ENCODE results near the gene VPS50.
"Not testable (repeated sequence)": the region's sequence is repeated elsewhere in the genome, so short reads cannot be mapped to it uniquely, and the experiment has no call there.

The VPS50 gene

DNA sequence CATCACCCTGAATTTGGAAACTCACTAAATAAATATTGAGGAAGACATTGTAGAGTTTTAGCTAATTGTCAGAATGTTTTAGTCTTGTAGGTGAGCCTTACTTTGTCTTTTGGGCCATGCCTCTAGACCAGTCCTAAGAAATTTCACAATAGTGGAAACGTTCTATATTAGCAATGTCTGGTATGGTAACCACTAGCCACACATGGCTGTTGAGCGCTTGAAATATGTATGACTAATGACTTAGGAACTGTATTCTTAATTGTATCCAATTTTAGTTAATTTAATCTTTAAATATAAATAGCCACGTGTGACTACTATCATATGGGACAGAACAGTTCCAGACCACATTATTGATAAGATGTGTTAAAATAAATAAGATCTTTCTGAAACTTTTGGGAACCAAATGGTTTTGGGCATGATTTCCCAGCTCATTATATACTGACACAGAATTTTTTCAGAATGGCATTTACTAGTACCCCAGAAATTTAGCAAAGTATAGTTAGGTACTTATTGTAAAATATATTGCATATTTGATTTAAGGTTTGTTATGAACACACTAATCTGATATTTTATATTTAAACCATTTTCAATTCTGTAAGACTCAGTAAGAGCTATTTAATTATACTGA, 95.0 kb downstream of the VPS50 start:
- TF ChIP-seq FOXP2 (optimal IDR thresholded peaks at IDR 0.05; ENCODE audit: control extremely low read depth, extremely low read length, insufficient read depth) (no peak), POLR2AphosphoS5 (IDR thresholded peaks at IDR 0.05; ENCODE audit: borderline replicate concordance, low read depth, low read length) (no peak)
- H3K9me3 ChIP-seq (ENCODE audit: low read depth, low read length) = no peaks in the 10 kb centered on the region
- no peak overlapping the region for H3K4me3 ChIP-seq
- no peak overlapping the region for H3K9ac ChIP-seq (ENCODE audit: insufficient read length)
- no peak for DNase-seq (ENCODE audit: low read depth, low spot score)
- H3K36me3 ChIP-seq (ENCODE audit: insufficient read depth, low read length) = no peaks in the 10 kb centered on the region
- no peak overlapping the region for H3K27ac ChIP-seq

DNA sequence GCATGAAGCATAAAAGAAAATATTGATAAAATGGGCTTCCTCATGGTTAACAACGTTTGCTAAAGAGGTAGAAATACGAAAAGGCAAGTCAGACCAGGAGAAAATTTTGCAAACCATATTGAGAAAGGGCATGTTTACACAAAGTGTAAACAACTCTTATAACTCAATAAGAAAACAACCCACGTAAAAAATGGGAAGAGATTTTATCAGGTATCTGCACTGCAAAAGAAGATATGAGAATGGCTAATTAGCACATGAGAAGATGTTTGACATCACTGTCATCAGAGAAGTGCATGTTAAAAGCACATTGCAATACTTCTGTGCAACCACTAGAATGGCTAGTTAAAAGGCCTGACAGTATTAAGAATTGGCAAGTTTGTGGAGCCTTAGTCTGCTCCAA, 99.5 kb downstream of the VPS50 start:
- no peak overlapping the region for H3K4me3 ChIP-seq
- H3K36me3 ChIP-seq (ENCODE audit: insufficient read depth, low read length) = no peaks in the 10 kb centered on the region
- DNase-seq (ENCODE audit: low read depth, low spot score) = no peak
- TF ChIP-seq POLR2AphosphoS5 (IDR thresholded peaks at IDR 0.05; ENCODE audit: borderline replicate concordance, low read depth, low read length) (no peak), EZH2 (IDR thresholded peaks at IDR 0.05) (no peak), FOXP2 (optimal IDR thresholded peaks at IDR 0.05; ENCODE audit: control extremely low read depth, extremely low read length, insufficient read depth) (no peak)
- H3K27ac ChIP-seq = no peak overlapping the region
- H3K9ac ChIP-seq (ENCODE audit: insufficient read length) = no peak overlapping the region
- H3K9me3 ChIP-seq (ENCODE audit: low read depth, low read length) = no peaks in the 10 kb centered on the region

DNA sequence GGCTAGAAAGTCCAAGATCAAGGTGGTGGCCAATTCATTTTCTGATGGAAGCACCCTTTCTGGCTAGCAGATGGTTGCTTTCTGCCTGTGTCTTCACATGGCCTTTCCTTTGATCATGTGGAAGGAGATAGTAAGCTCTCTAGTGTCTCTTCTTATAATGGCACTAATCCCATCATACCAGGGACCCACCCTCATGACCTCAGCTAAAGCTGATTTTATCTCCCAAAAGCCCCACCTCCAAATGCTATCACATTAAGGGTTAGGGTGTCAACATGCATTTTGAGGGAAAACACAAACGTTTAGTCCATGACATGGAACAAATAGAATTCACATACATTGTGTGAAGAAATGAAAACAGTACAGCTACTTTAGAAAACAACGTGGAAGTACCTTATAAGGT, 100.0 kb downstream of the VPS50 start:
- Histone ChIP-seq H3K27ac (no peak overlapping the region), H3K9me3 (ENCODE audit: low read depth, low read length) (no peaks in the 10 kb centered on the region), H3K4me3 (no peak overlapping the region), H3K36me3 (ENCODE audit: insufficient read depth, low read length) (no peaks in the 10 kb centered on the region), H3K9ac (ENCODE audit: insufficient read length) (no peak overlapping the region)
- no peak for DNase-seq (ENCODE audit: low read depth, low spot score)
- TF ChIP-seq EZH2 (IDR thresholded peaks at IDR 0.05) = no peak
- no peak for TF ChIP-seq FOXP2 (optimal IDR thresholded peaks at IDR 0.05; ENCODE audit: control extremely low read depth, extremely low read length, insufficient read depth)
- no peak for TF ChIP-seq POLR2AphosphoS5 (IDR thresholded peaks at IDR 0.05; ENCODE audit: borderline replicate concordance, low read depth, low read length)

DNA sequence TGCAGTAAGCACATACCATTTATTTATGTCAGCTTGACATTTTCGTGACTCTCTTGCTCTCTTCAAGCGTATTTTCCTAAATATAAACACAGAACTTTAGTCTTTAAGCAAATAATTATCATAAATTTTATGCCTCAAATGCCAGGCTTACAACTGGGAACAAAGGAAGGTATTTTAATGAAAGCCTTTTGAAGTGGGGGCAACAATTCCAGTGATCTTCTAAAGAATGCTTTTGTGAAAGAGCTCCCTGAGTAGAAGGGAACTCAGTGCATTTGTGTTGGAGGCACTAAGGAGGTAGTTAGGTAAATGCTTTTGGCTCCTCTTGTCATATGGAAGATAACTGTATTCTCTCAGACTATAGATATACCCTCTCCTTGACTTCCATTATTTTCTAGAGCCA, 104.9 kb downstream of the VPS50 start:
- Histone ChIP-seq H3K4me3 (no peak overlapping the region), H3K27ac (no peak overlapping the region), H3K9me3 (ENCODE audit: low read depth, low read length) (no peaks in the 10 kb centered on the region), H3K36me3 (ENCODE audit: insufficient read depth, low read length) (peaks cover 13% of the 10 kb centered on the region; the same call in 1 of the 2 replicates), H3K9ac (ENCODE audit: insufficient read length) (no peak overlapping the region)
- DNase-seq (ENCODE audit: low read depth, low spot score) = no peak
- no peak for TF ChIP-seq FOXP2 (optimal IDR thresholded peaks at IDR 0.05; ENCODE audit: control extremely low read depth, extremely low read length, insufficient read depth)

DNA sequence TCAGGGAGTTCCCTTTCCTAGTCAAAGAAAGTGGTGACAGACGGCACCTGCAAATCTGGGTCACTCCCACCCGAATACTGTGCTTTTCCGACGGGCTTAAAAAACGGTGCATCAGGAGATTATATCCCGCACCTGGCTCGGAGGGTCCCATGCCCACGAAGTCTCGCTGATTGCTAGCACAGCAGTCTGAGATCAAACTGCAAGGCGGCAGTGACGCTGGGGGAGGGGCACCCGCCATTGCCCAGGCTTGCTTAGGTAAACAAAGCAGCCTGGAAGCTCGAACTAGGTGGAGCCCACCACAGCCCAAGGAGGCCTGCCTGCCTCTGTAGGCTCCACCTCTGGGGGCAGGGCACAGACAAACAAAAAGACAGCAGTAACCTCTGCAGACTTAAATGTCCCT, 110.0 kb downstream of the VPS50 start:
- not testable (repeated sequence) for DNase-seq (ENCODE audit: low read depth, low spot score); H3K9ac ChIP-seq (ENCODE audit: insufficient read length); H3K4me3 ChIP-seq; H3K9me3 ChIP-seq (ENCODE audit: low read depth, low read length); H3K27ac ChIP-seq
- peaks cover 13% of the 10 kb centered on the region; the same call in 1 of the 2 replicates for H3K36me3 ChIP-seq (ENCODE audit: insufficient read depth, low read length)

DNA sequence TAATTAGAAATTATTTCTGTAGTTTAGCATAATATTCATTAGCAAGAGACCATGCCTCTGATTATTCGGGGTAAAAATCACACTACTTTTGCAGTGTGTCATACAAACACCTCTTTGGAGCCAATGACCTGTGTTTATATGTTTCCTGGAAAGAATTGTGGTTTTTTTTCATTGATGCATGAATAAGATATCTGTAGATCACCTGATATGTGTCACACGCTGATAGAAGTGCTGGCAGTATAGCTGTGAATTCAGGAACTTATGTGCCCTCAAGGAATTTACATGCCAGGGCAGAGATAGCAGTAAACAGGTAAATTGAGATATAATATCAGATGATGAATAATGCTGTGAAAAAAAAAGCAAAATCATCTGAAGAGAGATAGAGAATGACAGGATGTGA, 118.2 kb downstream of the VPS50 start:
- H3K27ac ChIP-seq = no peak overlapping the region
- no peaks in the 10 kb centered on the region for H3K9me3 ChIP-seq (ENCODE audit: low read depth, low read length)
- H3K9ac ChIP-seq (ENCODE audit: insufficient read length) = no peak overlapping the region
- DNase-seq (ENCODE audit: low read depth, low spot score) = no peak
- no peaks in the 10 kb centered on the region for H3K36me3 ChIP-seq (ENCODE audit: insufficient read depth, low read length)
- no peak overlapping the region for H3K4me3 ChIP-seq
- TF ChIP-seq FOXP2 (optimal IDR thresholded peaks at IDR 0.05; ENCODE audit: control extremely low read depth, extremely low read length, insufficient read depth) (no peak), POLR2AphosphoS5 (IDR thresholded peaks at IDR 0.05; ENCODE audit: borderline replicate concordance, low read depth, low read length) (no peak), EZH2 (IDR thresholded peaks at IDR 0.05) (no peak)

DNA sequence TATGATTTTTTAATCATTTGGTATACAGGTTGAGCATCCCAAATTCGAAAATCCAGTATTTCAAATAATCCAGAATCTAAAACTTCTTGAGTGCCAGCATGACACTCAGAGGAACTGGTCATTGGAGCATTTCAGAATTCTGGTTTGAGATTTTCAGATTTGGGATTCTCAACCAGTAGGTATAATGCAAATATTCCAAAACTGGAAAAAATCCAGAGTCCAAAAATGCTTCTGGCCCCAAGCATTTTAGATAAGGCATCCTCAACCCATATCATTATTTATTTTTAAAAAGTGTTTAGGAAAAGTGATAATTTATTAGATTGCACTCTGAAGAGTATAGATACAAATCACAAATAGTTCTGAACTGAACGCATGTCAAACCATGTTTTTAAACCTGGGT, 120.7 kb downstream of the VPS50 start:
- Histone ChIP-seq H3K4me3 (no peak overlapping the region), H3K9ac (ENCODE audit: insufficient read length) (no peak overlapping the region), H3K27ac (no peak overlapping the region), H3K36me3 (ENCODE audit: insufficient read depth, low read length) (no peaks in the 10 kb centered on the region), H3K9me3 (ENCODE audit: low read depth, low read length) (no peaks in the 10 kb centered on the region)
- DNase-seq (ENCODE audit: low read depth, low spot score) = no peak
- no peak for TF ChIP-seq EZH2 (IDR thresholded peaks at IDR 0.05)
- no peak for TF ChIP-seq POLR2AphosphoS5 (IDR thresholded peaks at IDR 0.05; ENCODE audit: borderline replicate concordance, low read depth, low read length)
- no peak for TF ChIP-seq FOXP2 (optimal IDR thresholded peaks at IDR 0.05; ENCODE audit: control extremely low read depth, extremely low read length, insufficient read depth)

DNA sequence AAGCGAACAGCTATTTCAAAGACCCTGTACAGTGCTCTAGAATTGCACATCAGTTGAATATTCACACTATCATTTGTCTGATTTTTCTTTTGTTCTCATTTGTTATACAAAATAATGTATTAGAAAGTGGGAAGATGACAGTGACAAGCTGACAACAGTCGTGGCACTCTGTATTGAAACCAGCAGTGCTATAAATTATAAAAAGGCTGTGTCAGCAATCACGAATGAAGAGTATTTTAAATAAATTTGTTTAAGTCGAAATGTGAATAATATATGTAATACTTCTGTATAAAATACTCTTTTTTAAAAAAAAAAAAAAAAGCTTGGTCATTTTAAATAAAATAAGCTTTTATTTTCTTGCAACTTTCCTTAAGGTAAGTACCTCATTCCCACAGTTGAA, 122.6 kb downstream of the VPS50 start:
- no peak for DNase-seq (ENCODE audit: low read depth, low spot score)
- Histone ChIP-seq H3K27ac (no peak overlapping the region), H3K4me3 (no peak overlapping the region), H3K9me3 (ENCODE audit: low read depth, low read length) (no peaks in the 10 kb centered on the region), H3K36me3 (ENCODE audit: insufficient read depth, low read length) (no peaks in the 10 kb centered on the region), H3K9ac (ENCODE audit: insufficient read length) (no peak overlapping the region)
- no peak for TF ChIP-seq FOXP2 (optimal IDR thresholded peaks at IDR 0.05; ENCODE audit: control extremely low read depth, extremely low read length, insufficient read depth)
- TF ChIP-seq POLR2AphosphoS5 (IDR thresholded peaks at IDR 0.05; ENCODE audit: borderline replicate concordance, low read depth, low read length) = no peak
- TF ChIP-seq EZH2 (IDR thresholded peaks at IDR 0.05) = no peak

DNA sequence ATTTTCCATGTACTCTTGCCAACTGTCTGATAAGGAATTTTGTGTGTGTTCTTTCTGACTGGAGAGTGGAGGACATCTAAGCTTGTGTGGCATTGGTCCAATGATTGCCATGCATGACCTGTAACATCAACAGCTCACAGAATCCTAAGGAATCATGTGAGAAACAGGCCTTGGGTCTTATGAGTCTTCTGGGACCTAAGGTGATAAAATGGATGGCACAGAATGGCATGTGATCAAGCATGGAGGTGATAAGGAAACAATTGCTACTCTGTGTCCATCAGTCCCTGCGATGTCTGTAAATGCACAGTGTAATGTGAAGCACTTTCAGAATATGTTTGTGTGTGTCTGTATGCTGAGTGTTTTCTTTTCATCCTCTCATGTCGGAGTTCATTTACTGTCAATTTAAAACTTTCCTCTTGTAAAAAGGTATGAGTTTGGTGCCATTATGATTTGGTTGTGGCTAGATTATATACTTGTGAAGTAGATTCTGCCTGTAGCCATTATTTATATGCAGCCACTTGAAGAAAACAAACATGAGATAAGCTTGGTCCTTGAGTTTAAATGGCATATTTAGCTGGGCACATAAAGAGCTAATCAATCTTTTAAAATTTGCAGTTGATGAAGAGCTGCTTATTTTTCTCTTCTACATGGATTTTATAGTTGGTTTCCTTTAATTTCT, 127.5 kb downstream of the VPS50 start:
- Histone ChIP-seq H3K36me3 (ENCODE audit: insufficient read depth, low read length) (no peaks in the 10 kb centered on the region), H3K9ac (ENCODE audit: insufficient read length) (no peak overlapping the region), H3K4me3 (no peak overlapping the region), H3K27ac (no peak overlapping the region), H3K9me3 (ENCODE audit: low read depth, low read length) (no peaks in the 10 kb centered on the region)
- DNase-seq (ENCODE audit: low read depth, low spot score) = no peak
- no peak for TF ChIP-seq POLR2AphosphoS5 (IDR thresholded peaks at IDR 0.05; ENCODE audit: borderline replicate concordance, low read depth, low read length)
